NK-92 treated with Interleukin-12 subunit alpha and Interleukin-12 subunit beta, amount 100 ng/mL, for 24 hours (cell line): ENCODE measurements around the gene OPCML.

Source experiments
- DNase-seq: peaks from one replicate; lab custom pipeline; 2025; lab: John Stamatoyannopoulos, UW

Gene OPCML

DNA sequence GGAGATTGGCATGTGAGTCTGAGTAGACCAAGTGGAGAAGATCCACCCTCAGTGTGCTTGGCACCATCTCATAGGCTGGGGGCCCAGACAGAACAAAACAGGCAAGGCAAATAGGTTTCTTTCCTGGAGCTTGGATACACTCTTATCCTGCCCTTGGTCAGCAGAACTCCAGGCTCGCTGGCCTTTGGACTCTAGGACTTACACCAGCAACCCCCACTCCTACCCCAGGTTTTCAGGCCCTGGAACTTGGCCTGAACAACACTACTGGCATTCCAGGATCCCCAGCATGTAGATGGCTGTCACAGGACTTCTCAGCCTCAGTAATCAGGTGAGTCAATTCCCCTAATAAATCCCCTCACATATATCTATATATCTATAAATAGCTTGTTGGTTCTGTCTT, 637.7 kb downstream of the OPCML start:
- DNase-seq: no peak

DNA sequence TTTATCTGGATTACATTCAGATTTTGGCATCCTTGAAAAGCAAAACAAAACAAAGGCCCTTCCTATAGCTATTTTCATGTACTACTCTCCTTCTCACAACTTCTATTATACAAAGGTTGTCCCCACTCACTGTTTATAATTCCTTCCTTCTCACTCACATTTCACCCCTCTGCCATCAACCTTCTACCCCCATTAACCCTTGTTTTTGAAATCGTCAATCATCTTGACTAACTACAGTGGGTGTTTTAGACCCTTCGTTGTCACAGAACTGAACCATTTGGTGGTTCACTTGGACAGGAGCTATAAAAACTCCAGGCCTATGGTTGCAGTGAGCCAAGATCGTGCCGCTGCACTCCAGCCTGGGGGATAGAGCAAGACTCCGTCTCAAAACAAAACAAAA, 639.4 kb downstream of the OPCML start:
- no peak for DNase-seq

DNA sequence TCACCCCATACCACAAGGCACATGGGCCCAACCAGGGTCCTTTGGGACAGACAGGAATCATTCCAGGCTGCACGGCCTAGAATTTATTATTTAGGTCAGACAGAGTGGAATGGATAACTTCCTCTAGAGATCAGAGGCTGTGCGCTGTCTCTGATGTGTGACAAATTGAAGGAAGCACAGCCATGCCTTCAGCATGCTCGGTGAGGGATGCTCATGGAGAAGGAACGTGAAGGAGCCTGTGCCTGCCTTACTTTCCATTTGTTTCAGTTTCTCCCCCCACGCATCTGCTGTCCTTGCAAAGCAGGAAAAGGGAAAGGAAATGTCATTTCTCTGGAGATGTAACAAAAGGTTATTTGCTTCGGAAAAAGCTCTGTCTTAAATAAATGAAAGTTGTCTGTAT, 644.1 kb downstream of the OPCML start:
- no peak for DNase-seq

DNA sequence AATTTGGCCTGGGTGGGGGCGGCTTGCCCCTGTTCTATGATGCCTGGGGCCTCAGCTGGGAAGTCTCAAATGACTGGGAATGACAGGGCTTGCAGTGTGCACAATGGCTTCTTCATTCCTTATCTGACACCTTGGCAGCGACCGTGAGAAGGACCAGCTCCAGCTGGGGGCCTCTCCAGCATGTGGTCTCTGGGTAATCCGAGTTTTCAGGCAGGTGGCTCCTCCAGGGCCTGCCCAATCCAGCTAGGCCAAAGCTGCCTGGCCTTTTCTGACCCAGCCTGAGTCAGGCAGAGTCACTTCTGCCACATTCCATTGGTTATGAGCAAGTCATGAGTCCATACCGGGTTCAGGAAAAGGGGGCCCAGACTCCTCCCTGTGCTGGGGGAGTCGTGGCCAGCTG, 646.0 kb downstream of the OPCML start:
- DNase-seq: no peak

DNA sequence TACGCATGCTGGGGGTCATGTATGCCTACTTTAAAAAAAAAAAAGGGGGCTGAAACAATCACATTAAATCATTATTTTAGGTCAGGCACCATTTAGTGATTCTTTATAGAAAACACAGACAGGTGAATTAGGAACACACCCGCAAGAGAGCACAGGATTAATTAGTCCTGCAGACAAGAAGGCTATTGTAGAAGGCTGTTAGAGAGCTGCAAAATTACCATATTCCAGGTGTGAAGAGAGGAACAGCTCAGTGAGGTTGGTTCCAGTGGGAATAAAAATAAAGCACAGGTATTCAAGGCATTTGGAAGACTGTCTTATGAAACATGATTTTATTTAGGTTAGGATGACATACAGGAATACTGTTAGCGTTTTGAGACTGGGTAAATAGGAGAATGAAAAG, 649.1 kb downstream of the OPCML start:
- no peak for DNase-seq

DNA sequence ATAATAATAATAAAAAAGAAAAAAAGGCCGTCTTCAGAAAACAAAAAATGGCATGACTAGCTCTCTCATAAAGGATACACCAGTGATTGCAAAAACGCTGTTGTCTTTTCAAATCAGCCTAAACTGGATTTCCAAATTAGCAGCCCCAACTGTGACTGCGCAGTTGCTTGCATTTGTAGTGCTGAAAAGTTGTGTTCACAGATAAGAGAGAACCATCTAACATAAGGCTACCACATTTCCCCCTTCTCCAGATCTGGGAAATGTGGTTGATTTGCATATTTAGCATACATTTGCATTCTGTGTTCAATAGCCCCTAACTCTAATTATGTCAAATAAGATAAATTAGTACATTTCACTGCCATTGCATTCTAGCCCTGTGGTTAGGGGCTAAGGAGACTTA, 650.7 kb downstream of the OPCML start:
- DNase-seq: no peak

DNA sequence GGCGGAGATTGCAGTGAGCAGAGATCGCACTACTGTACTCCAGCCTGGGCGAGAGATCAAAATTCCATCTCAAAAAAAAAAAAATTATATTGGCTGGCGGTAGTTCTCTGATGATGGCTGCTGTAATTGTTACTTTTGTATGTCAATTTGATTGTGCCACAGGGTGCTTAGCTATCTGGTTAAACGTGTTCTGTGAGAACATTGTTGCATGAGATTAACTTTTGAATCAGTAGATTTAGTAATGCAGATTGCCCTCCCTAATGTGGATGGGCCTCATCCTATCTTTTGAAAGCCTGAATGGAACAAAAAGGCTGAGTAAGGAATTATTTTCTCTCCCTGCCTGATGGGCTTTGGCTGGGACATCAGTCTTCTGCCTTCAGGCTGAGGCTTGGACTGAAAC, 654.2 kb downstream of the OPCML start:
- no peak for DNase-seq

DNA sequence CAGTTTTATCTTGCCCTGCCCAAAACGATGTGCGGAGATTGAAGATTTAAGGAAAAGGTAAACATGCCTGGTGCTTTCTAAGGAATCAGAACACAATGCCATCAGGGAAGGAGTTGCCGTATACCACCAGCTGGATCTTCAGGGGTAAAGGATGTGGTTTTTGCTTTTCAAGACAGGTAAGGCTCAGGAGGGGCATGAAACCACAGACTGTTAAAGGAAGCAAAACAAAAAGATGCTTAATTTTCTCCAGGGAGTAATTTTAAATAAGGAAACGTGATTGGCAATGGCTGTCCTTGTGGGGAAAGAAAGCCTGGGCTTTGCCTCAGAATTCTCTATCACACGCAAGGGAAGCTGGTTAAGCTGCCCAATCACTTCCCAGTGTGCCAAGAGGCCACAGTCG, 655.6 kb downstream of the OPCML start:
- DNase-seq: no peak

DNA sequence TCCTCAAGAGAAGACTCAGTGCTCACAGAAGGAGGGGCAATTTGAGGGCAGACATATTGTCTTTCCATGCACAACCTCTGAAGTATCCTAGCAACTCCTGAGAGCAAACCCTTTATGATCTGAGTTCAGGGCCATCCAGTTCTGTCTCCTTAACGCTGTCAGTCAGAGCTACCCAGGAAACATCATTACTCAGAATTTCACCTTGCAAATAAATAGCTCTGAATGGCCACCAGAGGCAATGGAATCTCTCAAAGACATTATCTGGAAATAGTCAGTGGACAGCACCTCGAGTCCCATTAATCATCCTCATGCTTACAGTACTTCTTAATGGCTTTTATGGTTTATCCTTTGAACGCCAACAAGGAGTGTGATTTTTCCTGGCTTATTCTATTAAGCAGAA, 656.1 kb downstream of the OPCML start:
- no peak for DNase-seq

DNA sequence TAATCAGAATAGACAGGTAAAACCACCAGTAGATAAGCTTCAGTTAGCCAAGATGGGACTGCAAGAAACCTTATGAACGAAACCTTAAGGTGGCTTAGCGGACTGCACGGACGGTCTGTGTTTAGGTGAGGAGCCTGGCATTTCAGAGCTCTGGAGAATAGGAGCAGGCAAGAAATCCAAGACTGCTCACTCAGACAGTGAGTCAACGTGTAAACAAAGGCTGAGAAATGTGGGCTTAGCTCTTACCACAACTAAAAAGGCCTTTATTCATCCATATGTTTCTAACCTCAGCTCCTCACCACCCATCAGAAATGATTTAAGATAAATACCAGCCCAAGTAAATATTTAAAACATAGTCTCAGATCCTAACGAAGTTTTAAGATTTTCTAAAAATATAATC, 657.7 kb downstream of the OPCML start:
- no peak for DNase-seq

DNA sequence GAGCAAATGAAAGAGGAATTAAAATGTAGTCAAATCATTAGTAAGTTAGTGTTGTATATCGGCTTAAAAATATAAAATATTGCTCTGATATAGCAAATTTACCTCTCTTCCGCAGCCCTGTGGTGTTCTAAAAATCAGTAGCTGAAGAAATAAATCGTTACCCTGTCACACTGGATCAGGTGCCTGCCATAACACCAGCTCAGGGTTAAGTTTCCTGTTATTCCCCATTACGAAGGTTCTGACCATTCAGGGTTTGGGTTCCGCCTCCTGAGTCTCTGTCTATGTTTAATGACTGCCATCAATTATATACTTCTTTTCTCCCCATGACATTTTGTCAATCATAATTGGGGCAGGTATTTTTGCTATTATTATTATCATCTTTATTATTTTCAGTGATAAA, 658.5 kb downstream of the OPCML start:
- no peak for DNase-seq

DNA sequence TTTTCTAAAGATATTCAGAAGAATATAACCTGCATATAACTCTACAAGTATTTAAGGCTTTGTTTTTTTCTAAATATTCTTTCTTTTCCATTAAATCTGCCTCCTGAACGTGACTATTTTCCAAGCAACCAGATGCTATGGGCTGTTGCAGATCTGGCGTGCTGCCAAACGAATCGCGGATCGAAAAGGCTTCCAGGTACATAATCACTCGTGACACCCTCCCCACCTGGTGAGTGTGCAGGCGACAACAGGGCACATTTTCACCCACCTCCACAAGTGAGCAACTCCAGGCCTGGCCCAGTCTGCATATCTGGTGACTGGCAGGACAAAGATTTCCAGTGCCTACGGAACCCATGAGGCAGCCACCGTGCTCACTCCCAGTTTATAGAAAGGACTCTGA, 660.1 kb downstream of the OPCML start:
- DNase-seq: no peak

DNA sequence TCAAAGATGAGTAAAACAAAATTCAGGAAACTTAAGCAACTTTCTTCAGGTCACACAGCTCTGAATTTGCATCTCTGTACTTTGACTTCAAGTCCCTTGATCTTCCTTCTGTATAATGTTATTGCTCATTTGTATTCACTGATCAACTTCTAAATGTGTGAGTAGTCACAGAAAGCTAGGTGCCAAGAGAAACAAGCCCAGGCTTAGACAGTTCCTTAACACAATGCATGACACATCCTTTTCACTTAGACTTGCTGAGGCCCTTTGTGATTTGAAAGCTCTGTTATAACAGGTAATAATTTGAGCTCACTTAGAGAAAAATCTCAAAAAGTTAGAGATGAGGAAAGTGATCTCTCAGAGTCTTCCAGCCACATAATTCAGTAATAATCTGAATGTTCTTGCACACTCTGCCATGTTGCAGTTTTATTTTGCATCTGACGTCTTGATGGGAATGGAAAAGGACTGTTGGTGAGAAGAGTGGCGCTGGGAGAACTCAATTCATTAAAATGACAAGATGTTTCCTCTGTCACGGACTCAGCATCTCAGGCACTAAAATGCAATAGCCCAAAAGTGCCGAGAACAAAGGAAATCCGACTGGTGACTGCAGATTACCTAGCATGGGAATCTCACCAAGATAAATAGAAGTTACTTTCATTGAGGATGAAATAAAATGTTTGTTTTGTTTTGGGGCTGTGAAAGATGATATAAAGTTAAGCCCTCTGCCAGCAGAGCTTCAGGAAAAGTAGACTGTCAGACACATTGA, 665.3 kb downstream of the OPCML start:
- DNase-seq: no peak

DNA sequence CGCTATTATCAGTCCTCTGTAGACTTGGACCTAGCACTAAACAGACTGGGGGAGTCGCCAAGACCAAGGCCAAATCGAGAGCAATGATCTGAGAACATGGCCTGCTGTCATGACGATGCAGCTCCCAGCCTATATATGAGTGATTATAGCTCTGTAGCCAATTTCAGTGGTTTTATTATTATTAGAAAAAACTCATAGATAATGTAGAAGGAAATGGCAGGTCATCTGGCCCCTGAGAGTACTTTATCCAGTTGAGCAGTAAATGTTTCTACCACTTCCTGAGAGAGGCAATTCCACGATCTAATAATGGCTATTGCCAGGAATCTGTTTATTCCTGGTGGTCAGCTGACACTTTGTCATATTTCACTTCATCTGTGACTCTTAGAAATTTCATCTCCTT, 666.7 kb downstream of the OPCML start:
- DNase-seq: no peak

DNA sequence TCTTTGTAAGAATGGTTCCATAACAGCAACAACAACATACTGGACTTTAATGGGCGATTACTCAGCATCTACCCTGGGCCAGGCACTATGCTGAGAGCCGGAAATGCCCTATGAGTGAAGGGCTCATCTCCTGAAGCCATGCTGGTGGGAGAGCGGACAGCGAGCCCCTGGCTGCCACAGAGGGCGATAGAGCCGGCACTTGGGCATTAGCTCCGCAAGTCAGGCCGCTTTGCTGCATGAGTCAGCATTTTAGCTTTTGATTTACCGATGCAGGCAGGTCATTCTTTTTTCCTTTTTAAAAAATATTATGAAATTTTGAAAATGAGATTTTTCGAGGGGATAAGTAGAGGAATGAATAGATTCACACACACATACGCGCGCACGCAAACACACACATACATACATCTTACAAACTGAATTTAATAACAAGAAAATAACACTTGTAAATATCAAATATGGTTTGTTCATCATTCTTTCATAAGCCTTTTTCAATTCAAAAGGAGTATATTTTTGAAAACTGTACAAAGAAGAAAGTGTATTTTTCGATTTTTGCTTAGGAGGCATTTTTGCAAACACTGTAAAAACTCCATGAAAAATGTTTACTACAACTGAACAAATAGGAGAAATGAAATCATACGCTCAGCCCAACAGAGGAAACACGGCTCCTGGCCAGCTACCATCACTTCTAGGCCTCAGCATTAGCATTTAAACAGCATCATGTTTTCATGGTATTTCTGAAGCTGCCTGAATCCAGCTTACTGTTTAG, 667.3 kb downstream of the OPCML start:
- DNase-seq: no peak

DNA sequence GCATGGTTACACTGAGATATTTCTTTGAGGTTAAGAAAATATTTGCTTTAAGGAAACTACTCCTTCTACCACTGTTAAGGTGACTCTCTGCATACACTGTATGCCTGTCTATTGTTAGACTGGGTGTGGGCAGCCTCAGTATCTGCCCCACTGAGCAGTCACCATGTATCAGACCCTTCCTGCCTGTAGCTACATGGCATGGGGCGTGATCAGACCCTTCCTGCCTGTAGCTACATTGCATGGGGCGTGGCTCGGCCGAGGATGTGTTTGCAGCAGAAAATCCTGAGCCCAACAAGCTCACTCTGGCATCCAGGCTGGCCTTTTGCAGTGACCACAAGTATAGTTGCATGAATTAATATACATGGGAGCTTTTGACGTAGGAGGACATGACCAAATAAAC, 669.4 kb downstream of the OPCML start:
- no peak for DNase-seq

DNA sequence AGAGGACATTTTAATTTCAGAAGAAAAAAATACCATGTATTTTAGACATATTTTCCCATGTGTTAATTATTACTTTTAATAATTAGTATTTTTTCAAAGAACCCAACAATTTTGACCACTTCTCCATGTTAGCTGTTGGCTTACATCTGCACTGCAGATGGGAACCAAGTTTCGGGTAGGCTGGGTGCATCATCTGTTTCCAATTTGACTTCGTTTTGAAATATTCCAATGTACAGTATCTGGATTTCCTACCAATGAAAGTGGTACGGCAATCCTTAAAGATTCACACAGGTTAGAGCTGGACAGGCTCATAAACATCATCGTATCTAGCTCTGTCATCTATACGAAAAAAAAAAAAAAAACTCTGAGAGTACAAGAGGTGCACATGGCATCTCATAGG, 670.2 kb downstream of the OPCML start:
- DNase-seq: no peak

DNA sequence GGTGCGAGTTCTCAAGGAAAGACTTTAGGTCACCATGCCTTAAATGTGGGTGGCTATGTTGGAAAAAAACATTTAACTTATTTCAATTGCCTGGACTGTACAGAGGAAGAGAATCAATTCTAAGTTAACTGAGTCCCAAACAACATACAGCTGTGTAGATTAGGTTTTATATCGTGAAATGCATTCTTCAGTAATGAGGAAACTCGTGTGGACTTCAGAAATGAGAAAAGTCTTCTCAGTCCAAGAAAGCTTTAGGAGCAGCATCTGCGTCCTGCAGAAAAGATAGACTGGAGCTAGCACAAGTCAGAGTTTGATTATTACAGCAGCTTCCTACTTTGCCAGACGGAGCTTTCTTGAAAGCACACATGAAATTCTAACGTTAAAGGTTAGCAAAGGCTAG, 673.0 kb downstream of the OPCML start:
- no peak for DNase-seq

DNA sequence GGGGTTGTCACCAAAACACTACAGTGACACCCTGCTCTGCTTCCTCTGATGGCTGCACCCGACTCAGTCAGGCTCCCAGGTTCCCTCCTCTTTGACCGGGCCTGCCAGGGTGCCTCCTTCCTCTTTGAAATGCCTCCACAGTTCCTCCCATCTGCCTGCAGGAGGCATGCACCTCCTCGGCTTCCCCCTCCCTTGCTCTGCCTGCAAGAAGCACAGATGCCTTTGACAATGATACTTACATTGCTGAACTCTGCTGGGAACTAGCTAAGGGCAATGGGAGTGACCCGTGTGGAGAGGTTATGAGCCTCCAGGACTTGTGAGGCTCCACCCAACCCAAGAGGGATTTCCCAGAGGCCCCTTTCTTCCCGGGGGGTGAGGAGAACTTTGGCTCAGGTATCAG, 674.1 kb downstream of the OPCML start:
- DNase-seq: no peak

DNA sequence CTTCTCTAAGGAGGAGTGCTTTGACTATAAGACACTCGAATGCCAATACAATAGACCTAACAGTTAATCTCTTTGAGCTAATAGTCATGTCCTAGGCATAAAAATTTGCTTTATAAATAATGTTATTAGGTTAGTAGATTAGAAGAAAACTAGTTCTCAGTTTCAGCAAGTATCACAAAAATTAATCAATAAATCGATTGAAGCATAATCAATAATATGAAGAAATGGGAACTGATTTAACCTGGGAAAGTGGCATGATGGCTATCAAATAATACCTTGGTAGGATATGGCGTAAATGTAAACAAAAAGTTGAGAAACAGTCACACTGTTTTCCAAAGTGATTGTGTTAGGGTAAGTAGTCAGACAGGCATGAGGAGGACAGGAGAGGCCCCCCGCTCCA, 676.3 kb downstream of the OPCML start:
- DNase-seq: no peak

DNA sequence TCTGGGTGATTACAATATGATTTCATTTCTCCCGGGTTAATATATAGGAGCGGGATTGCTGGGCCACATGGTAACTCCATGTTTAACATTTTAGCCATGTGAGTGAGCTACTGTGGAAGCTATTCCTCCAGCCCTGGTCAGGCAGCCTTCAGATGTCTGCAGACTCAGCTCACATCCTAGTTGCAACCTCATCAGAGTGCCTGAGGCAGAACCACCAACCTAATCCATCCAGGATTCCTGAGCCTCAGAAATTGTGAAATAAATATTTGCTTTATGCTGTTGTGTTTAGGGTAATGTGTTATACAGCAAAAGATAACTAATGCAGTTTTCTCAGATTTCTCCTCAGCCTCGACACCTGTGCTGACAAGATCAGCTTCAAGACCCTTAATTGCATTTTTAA, 676.8 kb downstream of the OPCML start:
- DNase-seq: no peak

DNA sequence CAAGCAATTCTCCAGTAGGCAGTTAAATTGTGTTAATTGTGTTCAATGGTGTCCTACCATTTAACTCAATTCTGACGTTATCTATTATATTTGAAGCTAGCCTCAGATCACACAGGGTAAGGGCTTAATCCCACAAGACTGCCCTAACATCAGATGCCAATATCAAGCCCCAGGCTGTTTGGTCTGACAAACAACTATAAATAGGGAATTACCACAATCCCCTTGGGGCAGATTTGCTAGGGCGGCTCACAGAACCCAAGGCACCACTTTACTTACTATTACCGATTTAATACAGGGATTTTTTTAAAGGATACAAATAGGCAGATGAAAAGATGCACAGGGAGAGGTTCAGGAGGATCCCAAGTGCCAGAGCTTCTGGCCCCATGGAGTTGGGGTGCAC, 678.4 kb downstream of the OPCML start:
- DNase-seq: no peak

DNA sequence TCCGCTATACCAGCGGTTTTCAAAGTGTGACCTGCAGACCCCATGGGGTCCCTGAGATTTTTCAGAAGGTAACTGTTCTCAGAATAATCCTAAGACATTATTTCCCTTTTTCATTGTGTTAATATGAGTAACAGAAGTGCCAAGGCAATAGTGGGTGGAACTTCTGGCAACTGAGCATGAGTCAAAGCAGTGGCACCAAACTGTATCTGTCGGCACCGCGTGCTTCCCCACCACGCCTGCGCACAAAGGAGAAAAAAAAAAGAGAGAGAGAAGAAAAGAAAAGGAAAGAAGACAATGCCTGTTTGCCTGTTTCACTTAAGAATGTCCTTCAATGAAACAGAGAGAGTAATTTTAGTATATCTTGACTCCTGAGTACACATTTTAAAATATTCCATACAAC, 679.9 kb downstream of the OPCML start:
- DNase-seq: no peak

DNA sequence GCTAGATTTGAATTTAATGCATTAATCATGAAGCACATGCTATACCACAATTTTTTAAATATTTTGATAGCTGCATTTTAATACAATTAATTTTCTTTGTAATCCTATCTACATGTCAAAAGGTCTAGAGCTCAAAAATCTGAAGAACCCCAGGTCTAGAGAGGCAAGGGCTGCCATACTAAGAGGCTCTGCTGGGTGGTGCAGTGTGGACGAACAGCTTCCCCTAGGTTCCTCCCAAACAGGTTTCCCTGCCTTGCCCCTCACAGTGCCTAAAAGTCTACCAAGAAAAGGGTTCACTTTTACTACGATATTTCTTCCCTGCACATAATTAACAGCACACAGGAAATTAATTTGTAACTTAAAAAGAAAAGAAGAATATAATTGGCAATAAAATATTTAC, 681.1 kb downstream of the OPCML start:
- no peak for DNase-seq
